Left ventricle myocardium inferior (tissue), 1 donor: ENCODE results near the gene PLA2G1B. TPM values are rescaled to one million over a fixed set of nuclear protein-coding genes. Genes with fewer than 3 reads are reported as not detected.

Experiments
- DNase-seq: peaks from one replicate; pipeline ENCODE4 v3.0.0-alpha.2; 2020
- H3K27ac ChIP-seq: fragments of 200-600 bp; replicated peaks from 2 replicates; pipeline ENCODE4 v1.8.0; 2021
- H3K27me3 ChIP-seq: fragments of 200-600 bp; 2 replicates; pipeline ENCODE4 v1.8.0; 2021; ENCODE audit warnings: low read depth
- H3K36me3 ChIP-seq: fragments of 200-600 bp; 2 replicates; pipeline ENCODE4 v1.8.0; 2021
- H3K4me1 ChIP-seq: fragments of 200-600 bp; 2 replicates; pipeline ENCODE4 v1.8.0; 2021
- H3K4me3 ChIP-seq: fragments of 200-600 bp; 2 replicates; pipeline ENCODE4 v1.8.0; 2021; ENCODE audit warnings: mild to moderate bottlenecking, moderate library complexity
- H3K9me3 ChIP-seq: fragments of 200-600 bp; replicated peaks from 2 replicates; pipeline ENCODE4 v1.8.0; 2021
- CTCF ChIP-seq: fragments of 200-600 bp; IDR thresholded peaks from 2 replicates; pipeline ENCODE4 v1.8.0; 2021; ENCODE audit warnings: antibody characterized with exemption, mild to moderate bottlenecking, borderline replicate concordance
- intact Hi-C: fragments of 100-400 bp; cut with micrococcal nuclease; formaldehyde crosslinking; loops from one replicate; pipeline ENCODE4 v1.11.0; 2022
- total RNA-seq: library from RNA; stranded (reverse); fragmentation: NEBNext Ultra II Directional; extraction: Animal tissue kit (Norgen Biotek cat#: 25700); gene quantifications from one replicate; pipeline ENCODE4 v1.2.1, GENCODE V29; 2021
- donor health status: DM: no; HTN: yes; CAD: no; lungs with severe emphysema.

The PLA2G1B gene
- total RNA-seq, 1 donor from 2014 or later, result not detected

DNA sequence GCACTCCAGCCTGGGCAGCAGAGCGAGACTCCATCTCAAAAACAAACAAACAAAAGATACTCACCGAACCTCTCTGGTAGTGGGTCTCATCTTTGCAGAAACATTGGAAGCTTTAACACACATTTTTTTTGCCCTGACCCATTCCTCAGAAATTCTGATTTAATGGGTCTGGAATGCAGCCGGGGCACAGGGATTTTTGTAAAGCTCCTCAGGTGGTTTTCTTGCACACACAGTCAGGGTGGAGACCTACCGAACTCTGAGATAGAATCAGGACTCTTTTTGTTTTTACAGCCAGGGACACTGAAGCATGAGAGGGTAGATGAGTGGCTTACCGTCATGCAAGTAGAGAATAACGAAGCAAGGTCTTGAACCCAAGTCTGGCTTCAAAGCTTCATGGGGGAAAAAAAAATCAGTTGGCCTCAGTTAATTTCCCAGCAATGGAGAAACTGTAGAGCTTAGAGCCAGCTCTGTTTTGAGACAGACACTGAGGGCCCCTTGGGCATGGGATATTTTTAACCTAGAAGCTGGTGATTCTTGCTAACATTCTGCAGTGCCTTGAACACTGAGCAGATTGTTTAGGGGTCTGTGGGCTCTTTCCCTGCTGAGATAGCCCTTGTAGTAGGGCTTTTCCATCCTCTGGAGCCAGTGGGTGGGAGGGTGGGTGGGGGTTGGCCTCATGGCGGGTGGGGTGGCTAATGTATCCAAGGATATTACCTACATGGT, 40.6 kb downstream of the PLA2G1B start:
- H3K4me3 ChIP-seq, result no peak overlapping the region
- no peak overlapping the region for H3K27ac ChIP-seq
- no peaks in the 10 kb centered on the region for H3K27me3 ChIP-seq
- H3K36me3 ChIP-seq, result no peaks in the 10 kb centered on the region
- DNase-seq, result no peak
- peaks cover 10% of the 10 kb centered on the region for H3K4me1 ChIP-seq
- no peaks in the 10 kb centered on the region for H3K9me3 ChIP-seq
- intact Hi-C loops, result no loop called here
- TF ChIP-seq CTCF, result no peak

DNA sequence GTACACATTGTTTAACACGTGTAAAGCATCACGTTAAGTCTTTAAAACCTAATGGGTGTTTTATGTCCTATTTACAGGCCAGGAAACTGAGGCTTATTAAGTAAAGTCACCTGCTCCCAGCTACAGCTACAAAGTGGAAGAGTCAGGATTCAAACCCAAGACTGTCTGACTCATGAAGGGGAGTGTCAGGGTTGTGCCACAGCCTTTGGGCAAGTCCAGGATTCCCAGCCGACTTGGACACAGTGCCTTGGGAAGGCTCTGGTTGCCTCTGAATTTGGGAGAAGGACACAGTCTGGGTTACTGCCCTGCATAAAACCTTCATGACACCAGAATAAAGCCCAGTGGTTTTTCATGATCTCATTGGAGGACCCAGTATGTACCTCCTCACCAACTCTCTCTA, 43.2 kb downstream of the PLA2G1B start:
- Histone ChIP-seq H3K9me3 (no peaks in the 10 kb centered on the region), H3K4me1 (no peaks in the 10 kb centered on the region), H3K27me3 (no peaks in the 10 kb centered on the region), H3K4me3 (no peak overlapping the region), H3K27ac (no peak overlapping the region), H3K36me3 (no peaks in the 10 kb centered on the region)
- no peak for TF ChIP-seq CTCF
- intact Hi-C loops, result no loop called here
- no peak for DNase-seq

DNA sequence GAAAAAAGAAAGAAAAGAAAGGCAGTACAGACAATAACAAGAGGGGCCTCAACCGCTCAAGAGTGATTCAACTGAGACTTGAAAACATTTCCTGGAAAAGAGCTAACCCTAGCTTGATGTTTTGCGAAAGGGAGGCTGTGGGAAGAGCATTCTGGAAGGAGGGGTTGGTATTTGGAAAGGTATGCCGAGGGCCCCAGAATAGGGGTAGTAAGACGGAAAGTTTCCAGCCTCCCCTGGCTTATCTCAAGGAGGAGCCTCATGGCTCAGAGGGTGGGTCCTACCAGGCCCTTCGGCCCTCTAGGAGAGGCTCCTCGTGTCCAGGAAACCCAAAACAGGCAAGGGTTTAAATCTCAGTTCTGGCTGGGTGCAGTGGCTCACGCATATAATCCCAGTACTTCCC, 44.3 kb downstream of the PLA2G1B start:
- Histone ChIP-seq H3K4me3 (no peak overlapping the region), H3K27me3 (no peaks in the 10 kb centered on the region), H3K4me1 (no peaks in the 10 kb centered on the region), H3K9me3 (no peaks in the 10 kb centered on the region), H3K36me3 (no peaks in the 10 kb centered on the region), H3K27ac (no peak overlapping the region)
- intact Hi-C loops, result no loop called here
- no peak for DNase-seq
- TF ChIP-seq CTCF, result no peak

DNA sequence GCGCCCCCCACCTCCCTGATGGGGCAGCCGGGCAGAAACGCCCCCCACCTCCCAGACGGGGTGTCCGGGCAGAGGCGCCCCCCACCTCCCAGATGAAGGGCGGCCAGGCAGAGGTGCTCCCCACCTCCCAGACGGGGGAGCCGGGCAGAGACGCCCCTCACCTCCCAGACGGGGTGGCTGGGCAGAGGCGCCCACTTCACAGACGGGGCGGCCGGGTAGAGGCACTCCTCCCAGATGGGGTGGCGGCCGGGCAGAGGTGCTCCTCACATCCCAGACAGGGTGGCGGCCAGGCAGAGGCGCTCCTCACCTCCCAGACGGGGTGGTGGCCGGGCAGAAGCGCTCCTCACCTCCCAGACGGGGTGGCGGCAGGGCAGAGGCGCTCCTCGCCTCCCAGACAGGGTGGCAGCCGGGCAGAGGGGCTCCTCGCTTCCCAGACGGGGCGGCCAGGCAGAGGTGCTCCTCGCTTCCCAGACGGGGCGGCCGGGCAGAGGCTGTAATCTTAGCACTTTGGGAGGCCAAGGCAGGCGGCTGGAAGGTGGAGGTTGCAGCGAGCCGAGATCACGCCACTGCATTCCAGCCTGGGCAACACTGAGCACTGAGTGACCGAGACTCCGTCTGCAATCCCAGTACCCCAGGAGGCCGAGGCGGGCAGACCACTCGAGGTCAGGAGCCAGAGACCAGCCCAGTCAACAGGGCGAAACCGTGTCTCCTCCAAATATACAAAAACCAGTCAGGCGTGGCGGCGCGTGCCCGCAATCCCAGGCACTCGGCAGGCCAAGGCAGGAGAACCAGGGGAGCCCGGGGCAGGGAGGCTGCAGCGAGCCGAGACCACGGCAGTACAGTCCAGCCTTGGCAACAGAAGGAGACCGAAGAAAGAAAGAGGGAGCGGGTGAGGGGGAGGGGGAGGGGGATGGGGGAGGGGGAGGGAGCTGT, 49.2 kb downstream of the PLA2G1B start:
- Histone ChIP-seq H3K4me3 (no peak overlapping the region), H3K27me3 (no peaks in the 10 kb centered on the region), H3K27ac (no peak overlapping the region), H3K4me1 (no peaks in the 10 kb centered on the region), H3K9me3 (no peaks in the 10 kb centered on the region), H3K36me3 (no peaks in the 10 kb centered on the region)
- no peak for TF ChIP-seq CTCF
- intact Hi-C loops, result no loop called here
- no peak for DNase-seq

GRCh38 chr12:120276734-120277133, 50.8 kb downstream of the PLA2G1B start:
- H3K4me3 ChIP-seq, result no peak overlapping the region

More at GRCh38 chr12:120276734-120277133, 50.8 kb downstream of the PLA2G1B start:
- TF ChIP-seq CTCF, result no peak
- H3K4me1 ChIP-seq, result no peaks in the 10 kb centered on the region
- H3K27me3 ChIP-seq, result no peaks in the 10 kb centered on the region
- no peaks in the 10 kb centered on the region for H3K9me3 ChIP-seq
- H3K27ac ChIP-seq, result no peak overlapping the region
- intact Hi-C loops, result no loop called here
- H3K36me3 ChIP-seq, result no peaks in the 10 kb centered on the region
- no peak for DNase-seq

Other genes with a start within 250 kb of the PLA2G1B start
- 21.9 TPM for gene RAB35, start 211.0 kb downstream of the PLA2G1B start, total RNA-seq
- 36.0 TPM for gene GCN1, start 133.1 kb downstream of the PLA2G1B start, total RNA-seq
- 712 TPM for gene RPLP0, start 126.7 kb downstream of the PLA2G1B start, total RNA-seq
- 59.8 TPM for gene PXN, start 62.0 kb downstream of the PLA2G1B start, total RNA-seq
- 22,484 TPM for gene RNU4-2, start 35.9 kb downstream of the PLA2G1B start, total RNA-seq
- gene RNU4-1, start 34.5 kb downstream of the PLA2G1B start, total RNA-seq, result 2,088 TPM
- gene SIRT4, start 25.5 kb downstream of the PLA2G1B start, total RNA-seq, result 6.5 TPM
- 4.8 TPM for gene MSI1, start 41.4 kb upstream of the PLA2G1B start, total RNA-seq
- 142 TPM for gene COX6A1, start 110.3 kb upstream of the PLA2G1B start, total RNA-seq
- gene TRIAP1, start 118.6 kb upstream of the PLA2G1B start, total RNA-seq, result 17.9 TPM
- 12.0 TPM for gene GATC, start 118.7 kb upstream of the PLA2G1B start, total RNA-seq
- gene SRSF9, start 142.0 kb upstream of the PLA2G1B start, total RNA-seq, result 34.4 TPM
- gene DYNLL1, start 168.3 kb upstream of the PLA2G1B start, total RNA-seq, result 175 TPM
- gene COQ5, start 201.4 kb upstream of the PLA2G1B start, total RNA-seq, result 41.8 TPM
- gene RNF10, start 206.6 kb upstream of the PLA2G1B start, total RNA-seq, result 274 TPM